H4 (cell line): Measurements from ENCODE around the gene PIN1. TPM values are rescaled to one million over a fixed set of nuclear protein-coding genes. Genes with fewer than 3 reads are reported as not detected.
A peak's percentile ranks its signal among the peaks of the same experiment; 100 is the strongest.
"Not testable (repeated sequence)": the region's sequence is repeated elsewhere in the genome, so short reads cannot be mapped to it uniquely, and the experiment has no call there.

Experiments used
- DNase-seq: peaks from one replicate; pipeline ENCODE4 v3.0.0-alpha.2; 2015; ENCODE audit warnings: low spot score
- total RNA-seq: library from RNA; depleted of rRNA; stranded (reverse); fragments of >200 nt; shearing (Covaris generic); gene quantifications from 2 replicates; pipeline ENCODE4 v1.2.3, GENCODE V29; 2014

PIN1 gene
- total RNA-seq, 1 experiment from 2014 or later, result 73.2 TPM

GRCh38 chr19:9818734-9819595 lies 16.2 kb upstream of the PIN1 start, which contains the start of gene FBXL12:
FBXL12 (minus strand) TSS chr19:9819079; CDS start chr19:9818813, 266 bp downstream.
- peak; percentile 98 for DNase-seq

DNA sequence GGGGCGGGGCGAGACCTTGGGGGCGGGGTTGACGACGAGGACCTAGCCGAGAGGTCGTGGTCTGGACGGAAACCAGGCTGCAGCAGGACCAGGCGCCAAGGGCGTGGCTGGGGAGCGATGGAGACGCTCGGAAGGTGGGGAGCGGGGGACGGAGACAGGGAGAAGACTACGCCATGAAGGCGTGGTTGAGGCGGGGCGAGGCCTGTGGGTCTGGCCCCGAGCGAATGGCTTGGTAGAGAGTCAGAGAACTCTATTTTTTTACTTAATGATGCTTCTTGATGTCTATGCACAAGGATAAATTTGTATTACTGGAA lies 15.6 kb upstream of the PIN1 start:
- DNase-seq, result no peak

- DNase-seq, result not testable (repeated sequence)
Observed at GRCh38 chr19:9820034-9820433, 15.1 kb upstream of the PIN1 start.

- no peak for DNase-seq
Observed at GRCh38 chr19:9823816-9824215, 11.3 kb upstream of the PIN1 start.

- DNase-seq, result peak; percentile 80
Observed at GRCh38 chr19:9827289-9828238, 7.6 kb upstream of the PIN1 start, which contains the start of gene UBL5. UBL5 (plus strand) TSS chr19:9827918; CDS start chr19:9828338, 420 bp downstream.

DNA sequence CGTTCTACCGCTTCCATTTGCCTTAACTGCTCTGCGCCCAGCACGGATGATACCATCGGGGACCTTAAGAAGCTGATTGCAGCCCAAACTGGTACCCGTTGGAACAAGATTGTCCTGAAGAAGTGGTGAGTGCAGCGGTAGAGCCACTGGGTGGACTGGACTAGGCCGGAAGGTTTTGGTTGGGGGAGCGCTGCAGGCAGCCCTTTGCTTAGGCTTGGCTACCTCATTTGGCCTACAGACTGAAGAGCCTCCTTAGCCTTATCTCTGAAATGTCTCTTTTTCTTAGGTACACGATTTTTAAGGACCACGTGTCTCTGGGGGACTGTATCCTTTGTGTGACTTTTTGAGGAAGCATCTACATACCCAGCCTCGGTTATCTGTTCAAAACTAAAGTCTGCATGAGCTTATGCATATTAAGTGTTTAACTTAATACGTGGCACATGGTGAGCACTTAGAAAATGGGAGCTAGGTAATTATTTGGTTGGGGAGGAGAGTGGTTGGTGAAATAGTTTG lies 6.5 kb upstream of the PIN1 start:
- DNase-seq, result no peak

DNA sequence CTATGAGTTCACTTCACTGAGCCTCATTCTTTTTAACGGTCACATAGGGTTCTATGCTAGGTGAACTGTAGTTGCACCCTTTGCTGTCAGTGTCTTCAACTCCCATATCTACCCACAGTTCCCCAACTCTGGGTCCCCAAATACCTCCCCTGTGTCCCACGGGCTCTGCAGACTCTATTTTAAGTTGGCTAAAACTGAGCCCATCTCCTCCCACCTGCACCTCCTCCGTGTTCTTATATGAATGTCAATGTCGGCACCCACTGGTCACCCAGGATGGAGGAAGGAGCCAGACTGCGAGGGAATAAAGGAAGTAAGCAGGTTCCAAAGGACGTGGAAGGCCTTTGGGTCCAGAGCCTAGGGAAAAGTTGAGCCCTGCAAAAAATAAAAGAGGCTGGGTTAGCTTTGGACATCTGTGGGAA lies 802 bp upstream of the PIN1 start:
- no peak for DNase-seq

- DNase-seq, result no peak
Observed at GRCh38 chr19:9835507-9835949, 410 bp downstream of the PIN1 start.

DNA sequence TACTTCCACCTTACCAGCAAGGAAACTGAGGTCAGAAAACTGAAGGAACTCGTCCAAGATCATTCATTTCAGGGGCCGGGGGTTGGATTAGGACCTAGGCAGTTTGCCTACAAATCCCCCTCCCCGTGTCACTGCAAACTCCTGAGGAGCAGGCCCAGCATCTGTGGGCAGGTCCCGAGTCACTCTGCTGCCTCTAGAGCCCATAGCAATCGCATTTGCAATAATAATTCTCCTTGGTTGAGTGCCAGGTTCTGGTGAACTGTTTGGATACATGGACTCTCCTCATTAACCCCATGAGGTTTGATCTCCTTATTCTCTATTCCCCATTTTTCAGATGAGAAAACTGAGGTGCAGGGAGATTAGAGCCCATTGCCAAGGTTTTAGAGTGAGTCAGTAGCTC lies 903 bp downstream of the PIN1 start:
- DNase-seq, result no peak

DNA sequence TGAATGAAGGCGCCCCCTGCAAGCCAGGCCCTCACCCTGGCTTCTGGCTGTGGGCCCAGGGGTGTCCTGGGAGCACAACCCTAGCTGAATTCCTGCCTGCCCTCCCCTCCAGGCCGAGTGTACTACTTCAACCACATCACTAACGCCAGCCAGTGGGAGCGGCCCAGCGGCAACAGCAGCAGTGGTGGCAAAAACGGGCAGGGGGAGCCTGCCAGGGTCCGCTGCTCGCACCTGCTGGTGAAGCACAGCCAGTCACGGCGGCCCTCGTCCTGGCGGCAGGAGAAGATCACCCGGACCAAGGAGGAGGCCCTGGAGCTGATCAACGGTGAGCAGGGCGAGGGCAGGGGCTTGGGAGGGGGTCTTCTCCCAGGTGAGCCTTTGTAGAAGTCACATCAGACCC lies 3.2 kb downstream of the PIN1 start:
- no peak for DNase-seq

GRCh38 chr19:9839415-9839814 lies 4.3 kb downstream of the PIN1 start:
- no peak for DNase-seq

GRCh38 chr19:9842834-9843625 lies 7.9 kb downstream of the PIN1 start:
- no peak for DNase-seq

GRCh38 chr19:9843626-9844273 lies 8.6 kb downstream of the PIN1 start:
- DNase-seq, result not testable (repeated sequence)

- peak; percentile 87 for DNase-seq
Observed at GRCh38 chr19:9847087-9847671, 12.1 kb downstream of the PIN1 start.

GRCh38 chr19:9848060-9848459 lies 12.9 kb downstream of the PIN1 start:
- DNase-seq, result no peak

DNA sequence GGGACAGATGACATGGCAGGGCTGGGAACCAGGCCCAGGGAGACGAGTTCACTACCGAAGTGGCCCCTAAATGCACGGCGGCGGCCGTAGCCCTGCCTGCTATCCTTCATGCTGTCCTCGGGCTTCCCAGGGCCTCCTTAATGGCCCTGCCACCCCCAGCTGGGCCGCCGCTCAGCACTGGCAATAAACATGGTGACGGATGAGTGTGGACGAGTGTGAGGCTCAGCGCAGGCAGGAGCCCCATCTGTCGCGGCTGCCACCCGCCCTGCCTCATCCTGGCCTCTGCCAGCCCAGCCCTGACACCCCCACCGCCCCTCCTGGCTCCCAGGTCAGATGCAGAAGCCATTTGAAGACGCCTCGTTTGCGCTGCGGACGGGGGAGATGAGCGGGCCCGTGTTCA lies 13.6 kb downstream of the PIN1 start:
- no peak for DNase-seq

GRCh38 chr19:9849791-9850190 lies 14.7 kb downstream of the PIN1 start:
- no peak for DNase-seq

DNA sequence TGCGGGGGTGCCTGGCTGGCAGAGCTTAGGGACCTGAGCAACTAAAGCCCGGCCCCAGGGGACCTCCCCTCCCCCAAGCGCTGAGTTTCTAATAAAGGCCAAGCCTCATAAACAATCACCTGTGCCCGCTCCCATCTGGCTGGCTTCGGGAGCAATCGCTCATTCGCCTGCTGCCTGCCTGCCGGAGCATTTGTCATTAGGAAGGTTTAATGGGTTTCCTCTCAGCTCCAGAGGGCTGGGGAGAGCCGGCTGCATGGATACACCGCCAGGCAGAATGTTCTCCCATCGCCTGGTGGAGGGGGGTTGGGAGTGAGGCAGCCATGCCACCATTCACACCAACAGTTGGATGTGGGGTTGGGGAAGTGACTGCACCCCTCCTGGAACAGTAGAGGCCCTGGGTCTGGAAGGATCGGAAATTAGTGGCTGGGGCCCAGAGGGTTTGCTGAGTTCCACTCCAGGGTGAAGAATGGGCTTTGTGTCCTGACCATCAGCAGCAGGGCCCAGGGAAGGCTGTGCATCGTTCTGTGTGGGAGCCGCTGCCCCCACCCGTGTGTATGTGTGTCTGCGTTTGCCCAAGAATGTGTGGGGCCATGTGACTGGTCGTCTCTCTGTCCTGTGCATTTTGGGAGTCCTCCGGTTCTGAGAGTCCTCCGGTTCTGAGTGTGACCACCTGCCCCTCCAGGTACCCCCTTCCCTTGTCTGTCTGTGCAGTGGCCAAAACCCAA lies 15.3 kb downstream of the PIN1 start:
- no peak for DNase-seq

DNA sequence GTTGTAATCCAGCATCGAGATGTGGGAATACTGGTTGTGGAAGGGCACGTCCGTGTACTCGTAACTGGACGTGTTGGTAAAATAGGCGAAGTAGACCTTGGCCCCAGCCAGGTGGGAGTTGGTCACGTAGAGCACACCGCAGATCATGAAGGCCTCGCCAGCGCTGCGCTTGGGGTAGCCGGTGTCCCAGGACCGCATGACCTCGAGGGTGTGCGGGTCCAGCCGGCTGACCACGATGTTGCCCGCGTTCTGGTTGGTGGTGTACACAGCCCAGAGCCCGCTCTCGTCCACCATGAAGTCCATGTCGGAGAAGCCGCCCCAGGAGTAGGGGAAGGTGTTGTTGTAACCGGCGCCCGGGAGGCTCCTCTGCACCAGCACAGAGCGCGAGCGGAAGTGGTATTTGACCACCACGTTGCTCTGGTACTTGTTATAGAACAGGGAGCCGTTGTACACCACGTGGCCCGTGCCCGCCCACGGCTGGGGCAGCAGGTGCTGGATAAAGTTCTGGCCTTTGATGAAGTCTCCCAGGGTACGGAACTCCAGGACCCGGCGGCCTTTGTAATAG lies 19.2 kb downstream of the PIN1 start:
- no peak for DNase-seq
